PC-9 (cell line): ENCODE results near the gene SCN1A. TPM values are rescaled to one million over a fixed set of nuclear protein-coding genes. Genes with fewer than 3 reads are reported as not detected.

Experiments used
- BruUV-seq: library from RNA; stranded (reverse); fragments of 400-500 nt; replicated peaks from 2 replicates; lab custom pipeline; 2021; lab: Mats Ljungman, UMichigan
- CTCF ChIA-PET: fragments of 300-600 bp; sonication (Branson Sonifier 250); formaldehyde crosslinking; loops from one replicate; lab custom pipeline; 2022; ENCODE audit warnings: antibody characterized with exemption; lab: Charles Lee
- POLR2A ChIA-PET: fragments of 300-600 bp; sonication (Branson Sonifier 250); formaldehyde crosslinking; loops from one replicate; lab custom pipeline; 2022; ENCODE audit warnings: antibody characterized with exemption; ENCODE audit not compliant: unreplicated experiment; lab: Charles Lee
- DNase-seq, 2 experiments: peaks; one replicate each; pipeline versions ENCODE4 v3.0.0 to v3.0.0-alpha.2; 2015 to 2022; ENCODE audit warnings: mixed read lengths in 1 of 2
- H2AFZ ChIP-seq: fragments of 200-600 bp; sonication (generic); 2 replicates; pipeline ENCODE4 v1.8.1; 2017; ENCODE audit warnings: antibody characterized with exemption
- H3F3A ChIP-seq: fragments of 200-600 bp; sonication (generic); 2 replicates; pipeline ENCODE4 v1.8.1; 2017; ENCODE audit warnings: antibody characterized with exemption, mild to moderate bottlenecking, low read depth; ENCODE audit not compliant: insufficient read depth
- H3K27ac ChIP-seq: fragments of 200-600 bp; sonication (generic); 2 replicates; pipeline ENCODE4 v1.6.1; 2016; ENCODE audit warnings: mixed run types
- H3K27me3 ChIP-seq: fragments of 200-600 bp; sonication (generic); 2 replicates; pipeline ENCODE4 v1.6.1; 2016; ENCODE audit warnings: low read depth, mixed run types; ENCODE audit not compliant: insufficient read depth
- H3K36me3 ChIP-seq: fragments of 200-600 bp; sonication (generic); 2 replicates; pipeline ENCODE4 v1.6.1; 2016; ENCODE audit warnings: low read depth, mixed run types
- H3K4me1 ChIP-seq: fragments of 200-600 bp; sonication (generic); replicated peaks from 2 replicates; pipeline ENCODE4 v1.6.1; 2016; ENCODE audit warnings: mixed run types; ENCODE audit not compliant: insufficient read depth
- H3K4me2 ChIP-seq: fragments of 200-600 bp; sonication (generic); 2 replicates; pipeline ENCODE4 v1.6.1; 2017; ENCODE audit warnings: mixed run types
- H3K4me3 ChIP-seq: fragments of 200-600 bp; sonication (generic); 2 replicates; pipeline ENCODE4 v1.6.1; 2016; ENCODE audit warnings: mixed run types
- H3K79me2 ChIP-seq: fragments of 200-600 bp; sonication (generic); 2 replicates; pipeline ENCODE4 v1.6.1; 2017; ENCODE audit warnings: low read depth, mixed run types
- H3K9me2 ChIP-seq: fragments of 200-600 bp; sonication (generic); 2 replicates; pipeline ENCODE4 v1.8.1; 2017; ENCODE audit warnings: mild to moderate bottlenecking; ENCODE audit not compliant: insufficient read depth
- H3K9me3 ChIP-seq: fragments of 200-600 bp; sonication (generic); 2 replicates; pipeline ENCODE4 v1.8.1; 2016; ENCODE audit warnings: low read depth; ENCODE audit not compliant: insufficient read depth
- H4K20me1 ChIP-seq: fragments of 200-600 bp; sonication (generic); 2 replicates; pipeline ENCODE4 v1.8.1; 2017; ENCODE audit not compliant: insufficient read depth
- CTCF ChIP-seq: fragments of 200-600 bp; sonication (generic); conservative IDR thresholded peaks from 2 replicates; pipeline ENCODE4 v1.6.1; 2017; ENCODE audit warnings: mixed run types, antibody characterized with exemption, mild to moderate bottlenecking, moderate library complexity
- EZH2 ChIP-seq: fragments of 200-600 bp; sonication (generic); IDR thresholded peaks from 2 replicates; pipeline ENCODE4 v1.8.0; 2017; ENCODE audit warnings: antibody characterized with exemption, low read depth
- intact Hi-C: fragments of 100-400 bp; cut with micrococcal nuclease; formaldehyde crosslinking; loops from one replicate; pipeline ENCODE4 v1.10.0; 2022; ENCODE audit not compliant: unreplicated experiment
- total RNA-seq: library from RNA; stranded (reverse); gene quantifications from 2 replicates; pipeline ENCODE4 v1.2.3, GENCODE V29; 2021

SCN1A gene
- total RNA-seq, 1 experiment from 2014 or later = not detected

GRCh38 chr2:165938237-165938636 lies 189.6 kb downstream of the SCN1A start:
- H3K9me3 ChIP-seq = no peaks in the 10 kb centered on the region

More at GRCh38 chr2:165938237-165938636, 189.6 kb downstream of the SCN1A start:
- H3K4me1 ChIP-seq = no peaks in the 10 kb centered on the region
- ChIA-PET CTCF (no interaction called here), POLR2A (no interaction called here)
- no peaks in the 10 kb centered on the region for H3K36me3 ChIP-seq
- no peaks in the 10 kb centered on the region for H4K20me1 ChIP-seq
- no TSS peak for BruUV-seq
- intact Hi-C loops = no loop called here
- no peak overlapping the region for H3K27ac ChIP-seq
- H3K4me2 ChIP-seq = no peak overlapping the region
- H2AFZ ChIP-seq = no peak overlapping the region
- no peak for DNase-seq
- H3K4me3 ChIP-seq = no peak overlapping the region
- TF ChIP-seq EZH2 (no peak), CTCF (no peak)
- H3K27me3 ChIP-seq = no peaks in the 10 kb centered on the region
- no peaks in the 10 kb centered on the region for H3K9me2 ChIP-seq
- H3F3A ChIP-seq = no peaks in the 10 kb centered on the region
- no peaks in the 10 kb centered on the region for H3K79me2 ChIP-seq

Other genes with a start within 250 kb of the SCN1A start
- 6.3 and 9.8 TPM in 2 replicates for gene TTC21B, start 174.2 kb downstream of the SCN1A start, total RNA-seq
- 3.4 and 5.2 TPM in 2 replicates for gene SCN9A, start 247.9 kb upstream of the SCN1A start, total RNA-seq